ENCODE results near the gene CHN2.

CHN2 gene

GRCh38 chr7:29229066-29229465 is 34.5 kb downstream of the CHN2 start:
- Histone ChIP-seq H3K36me3 (ENCODE audit: control insufficient read depth, insufficient read depth, low read length) (no peaks in the 10 kb centered on the region), H3K4me2 (ENCODE audit: low read length) (no peak overlapping the region), H2BK15ac (replicated peaks; ENCODE audit: low read depth) (no peak overlapping the region), H2AK5ac (ENCODE audit: low read length) (no peak overlapping the region), H3K9ac (ENCODE audit: low read length) (no peak overlapping the region), H3K27me3 (ENCODE audit: insufficient read depth, low read length, poor library complexity) (no peaks in the 10 kb centered on the region), H3K23ac (ENCODE audit: low read length) (no peak overlapping the region), H3K79me1 (ENCODE audit: low read length) (no peaks in the 10 kb centered on the region), H3K4ac (ENCODE audit: low read depth, low read length) (no peak overlapping the region), H3K4me3 (ENCODE audit: low read length) (no peak overlapping the region), H2BK5ac (ENCODE audit: low read length) (no peak overlapping the region), H2BK120ac (ENCODE audit: low read depth, low read length) (no peak overlapping the region), H3K27ac (ENCODE audit: low read depth, low read length) (no peak overlapping the region), H4K5ac (ENCODE audit: low read length) (no peak overlapping the region), H3K56ac (ENCODE audit: low read length) (no peak overlapping the region), H3K79me2 (ENCODE audit: control insufficient read depth, insufficient read depth, low read length) (no peaks in the 10 kb centered on the region), H4K8ac (ENCODE audit: low read depth, low read length) (no peak overlapping the region), H3K4me1 (ENCODE audit: control insufficient read depth, low read depth, low read length) (peaks cover 2% of the 10 kb centered on the region), H3K18ac (ENCODE audit: low read length) (no peak overlapping the region)
- no peak for DNase-seq
- WGBS (ENCODE audit: extremely low coverage, insufficient coverage, low lambda C conversion rate): no CpG with 5 or more reads among the region's 2 CpGs

DNA sequence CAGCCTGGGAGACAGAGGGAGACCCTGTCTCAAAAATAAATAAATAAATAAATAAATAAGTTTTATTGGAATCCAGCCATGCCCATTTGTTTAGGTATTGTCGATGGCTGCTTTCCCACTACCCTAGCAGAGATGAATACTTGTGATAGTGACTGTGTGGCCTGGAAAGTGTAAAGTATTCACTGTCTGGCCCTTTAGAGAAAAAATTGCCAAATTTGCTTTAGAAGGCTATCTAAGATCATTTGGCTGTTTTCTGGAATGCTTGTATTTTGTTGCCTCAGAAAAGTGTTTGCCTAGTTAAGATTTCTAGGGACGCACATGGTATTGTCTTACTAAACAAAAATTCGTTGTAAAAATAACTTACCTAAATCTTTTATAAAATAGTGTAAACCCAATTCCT is 35.4 kb downstream of the CHN2 start:
- Histone ChIP-seq H3K23ac (ENCODE audit: low read length) (no peak overlapping the region), H3K18ac (ENCODE audit: low read length) (no peak overlapping the region), H3K4me1 (ENCODE audit: control insufficient read depth, low read depth, low read length) (peaks cover 2% of the 10 kb centered on the region), H3K79me1 (ENCODE audit: low read length) (no peaks in the 10 kb centered on the region), H3K4me2 (ENCODE audit: low read length) (no peak overlapping the region), H2BK15ac (replicated peaks; ENCODE audit: low read depth) (no peak overlapping the region), H3K4me3 (ENCODE audit: low read length) (no peak overlapping the region), H2AK5ac (ENCODE audit: low read length) (no peak overlapping the region), H3K56ac (ENCODE audit: low read length) (no peak overlapping the region), H2BK5ac (ENCODE audit: low read length) (no peak overlapping the region), H3K4ac (ENCODE audit: low read depth, low read length) (no peak overlapping the region), H3K36me3 (ENCODE audit: control insufficient read depth, insufficient read depth, low read length) (no peaks in the 10 kb centered on the region), H3K27me3 (ENCODE audit: insufficient read depth, low read length, poor library complexity) (no peaks in the 10 kb centered on the region), H3K9ac (ENCODE audit: low read length) (no peak overlapping the region), H4K8ac (ENCODE audit: low read depth, low read length) (no peak overlapping the region), H4K5ac (ENCODE audit: low read length) (no peak overlapping the region), H3K27ac (ENCODE audit: low read depth, low read length) (no peak overlapping the region), H2BK120ac (ENCODE audit: low read depth, low read length) (no peak overlapping the region), H3K79me2 (ENCODE audit: control insufficient read depth, insufficient read depth, low read length) (no peaks in the 10 kb centered on the region)
- no peak for DNase-seq
- no CpG with 5 or more reads among the region's 3 CpGs for WGBS (ENCODE audit: extremely low coverage, insufficient coverage, low lambda C conversion rate)

GRCh38 chr7:29230871-29231345 is 36.3 kb downstream of the CHN2 start:
- no peak overlapping the region for H4K8ac ChIP-seq (ENCODE audit: low read depth, low read length)
- H2BK120ac ChIP-seq (ENCODE audit: low read depth, low read length): no peak overlapping the region
- WGBS (ENCODE audit: extremely low coverage, insufficient coverage, low lambda C conversion rate): no CpG with 5 or more reads among the region's 6 CpGs
- no peak overlapping the region for H3K56ac ChIP-seq (ENCODE audit: low read length)
- H3K9ac ChIP-seq (ENCODE audit: low read length): no peak overlapping the region
- H3K27ac ChIP-seq (ENCODE audit: low read depth, low read length): no peak overlapping the region
- H2AK5ac ChIP-seq (ENCODE audit: low read length): no peak overlapping the region
- H3K4ac ChIP-seq (ENCODE audit: low read depth, low read length): no peak overlapping the region
- H3K4me1 ChIP-seq (ENCODE audit: control insufficient read depth, low read depth, low read length): no peaks in the 10 kb centered on the region
- no peaks in the 10 kb centered on the region for H3K36me3 ChIP-seq (ENCODE audit: control insufficient read depth, insufficient read depth, low read length)
- no peak for DNase-seq
- H3K79me1 ChIP-seq (ENCODE audit: low read length): no peaks in the 10 kb centered on the region
- no peak overlapping the region for H4K5ac ChIP-seq (ENCODE audit: low read length)
- H2BK15ac ChIP-seq (replicated peaks; ENCODE audit: low read depth): no peak overlapping the region
- H3K79me2 ChIP-seq (ENCODE audit: control insufficient read depth, insufficient read depth, low read length): no peaks in the 10 kb centered on the region
- no peak overlapping the region for H3K4me3 ChIP-seq (ENCODE audit: low read length)
- no peak overlapping the region for H3K23ac ChIP-seq (ENCODE audit: low read length)
- no peak overlapping the region for H2BK5ac ChIP-seq (ENCODE audit: low read length)
- no peak overlapping the region for H3K4me2 ChIP-seq (ENCODE audit: low read length)
- no peaks in the 10 kb centered on the region for H3K27me3 ChIP-seq (ENCODE audit: insufficient read depth, low read length, poor library complexity)
- H3K18ac ChIP-seq (ENCODE audit: low read length): no peak overlapping the region

DNA sequence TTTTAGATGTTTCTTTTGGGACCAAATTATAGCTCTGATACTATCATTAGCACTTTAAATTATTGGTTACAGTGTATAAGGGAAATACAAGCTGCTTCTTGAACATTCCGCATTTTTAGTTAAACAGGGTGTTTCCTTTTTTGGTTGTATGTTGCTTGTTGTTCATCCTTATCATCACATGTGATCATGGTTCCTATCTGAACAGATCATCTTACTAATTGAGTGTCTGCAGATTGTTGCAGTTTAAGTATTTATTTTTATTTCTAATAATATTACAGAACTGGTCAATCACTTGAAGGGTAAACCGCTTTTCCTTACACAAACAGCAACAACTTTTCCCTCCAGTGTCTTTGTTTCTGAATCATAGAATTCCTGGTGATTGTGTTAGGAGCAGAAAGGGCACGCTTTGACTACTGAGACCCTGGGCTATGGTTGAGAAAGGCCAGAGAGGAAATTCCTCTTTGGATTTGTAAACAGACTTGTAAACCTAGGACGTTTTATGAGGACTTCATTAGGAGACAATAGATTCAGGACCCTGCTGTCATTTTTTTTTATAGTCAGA is 37.2 kb downstream of the CHN2 start:
- Histone ChIP-seq H3K27me3 (ENCODE audit: insufficient read depth, low read length, poor library complexity) (no peaks in the 10 kb centered on the region), H3K18ac (ENCODE audit: low read length) (no peak overlapping the region), H3K27ac (ENCODE audit: low read depth, low read length) (no peak overlapping the region), H3K4me2 (ENCODE audit: low read length) (no peak overlapping the region), H2BK120ac (ENCODE audit: low read depth, low read length) (no peak overlapping the region), H3K4me1 (ENCODE audit: control insufficient read depth, low read depth, low read length) (no peaks in the 10 kb centered on the region), H3K79me2 (ENCODE audit: control insufficient read depth, insufficient read depth, low read length) (no peaks in the 10 kb centered on the region), H3K79me1 (ENCODE audit: low read length) (no peaks in the 10 kb centered on the region), H3K23ac (ENCODE audit: low read length) (no peak overlapping the region), H2BK5ac (ENCODE audit: low read length) (no peak overlapping the region), H3K56ac (ENCODE audit: low read length) (no peak overlapping the region), H2BK15ac (replicated peaks; ENCODE audit: low read depth) (no peak overlapping the region), H4K5ac (ENCODE audit: low read length) (no peak overlapping the region), H3K36me3 (ENCODE audit: control insufficient read depth, insufficient read depth, low read length) (no peaks in the 10 kb centered on the region), H3K4me3 (ENCODE audit: low read length) (no peak overlapping the region), H4K8ac (ENCODE audit: low read depth, low read length) (no peak overlapping the region), H2AK5ac (ENCODE audit: low read length) (no peak overlapping the region), H3K4ac (ENCODE audit: low read depth, low read length) (no peak overlapping the region), H3K9ac (ENCODE audit: low read length) (no peak overlapping the region)
- DNase-seq: no peak
- WGBS (ENCODE audit: extremely low coverage, insufficient coverage, low lambda C conversion rate): no CpG with 5 or more reads among the region's 4 CpGs

DNA sequence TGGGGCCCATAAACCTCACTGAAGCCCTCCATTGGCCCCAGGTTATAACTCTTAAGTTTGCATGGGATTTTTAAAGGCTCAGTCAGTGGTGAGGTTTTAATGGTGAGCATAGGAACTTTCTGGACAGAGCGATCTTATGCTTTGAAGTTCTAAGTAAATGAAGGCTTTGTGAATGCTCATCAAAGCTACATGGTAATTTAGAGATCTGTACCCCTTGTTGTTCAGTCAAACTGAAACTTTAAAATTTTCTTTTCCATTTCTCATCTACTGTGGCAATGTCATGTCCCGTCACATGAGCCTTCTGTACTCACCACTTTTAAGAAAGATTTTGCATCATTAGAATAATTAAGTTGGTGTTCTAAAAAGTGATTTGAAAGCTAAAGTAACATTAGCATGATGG is 39.9 kb downstream of the CHN2 start:
- no peak overlapping the region for H3K23ac ChIP-seq (ENCODE audit: low read length)
- H3K27ac ChIP-seq (ENCODE audit: low read depth, low read length): no peak overlapping the region
- WGBS (ENCODE audit: extremely low coverage, insufficient coverage, low lambda C conversion rate): no CpG with 5 or more reads among the region's 2 CpGs
- no peak overlapping the region for H2AK5ac ChIP-seq (ENCODE audit: low read length)
- no peaks in the 10 kb centered on the region for H3K27me3 ChIP-seq (ENCODE audit: insufficient read depth, low read length, poor library complexity)
- no peak overlapping the region for H3K4ac ChIP-seq (ENCODE audit: low read depth, low read length)
- H2BK15ac ChIP-seq (replicated peaks; ENCODE audit: low read depth): no peak overlapping the region
- H3K4me1 ChIP-seq (ENCODE audit: control insufficient read depth, low read depth, low read length): no peaks in the 10 kb centered on the region
- no peak overlapping the region for H4K8ac ChIP-seq (ENCODE audit: low read depth, low read length)
- no peak overlapping the region for H2BK5ac ChIP-seq (ENCODE audit: low read length)
- H3K56ac ChIP-seq (ENCODE audit: low read length): no peak overlapping the region
- H3K79me1 ChIP-seq (ENCODE audit: low read length): no peaks in the 10 kb centered on the region
- no peak for DNase-seq
- H4K5ac ChIP-seq (ENCODE audit: low read length): no peak overlapping the region
- no peaks in the 10 kb centered on the region for H3K79me2 ChIP-seq (ENCODE audit: control insufficient read depth, insufficient read depth, low read length)
- H3K18ac ChIP-seq (ENCODE audit: low read length): no peak overlapping the region
- no peak overlapping the region for H3K9ac ChIP-seq (ENCODE audit: low read length)
- no peaks in the 10 kb centered on the region for H3K36me3 ChIP-seq (ENCODE audit: control insufficient read depth, insufficient read depth, low read length)
- no peak overlapping the region for H3K4me2 ChIP-seq (ENCODE audit: low read length)
- H2BK120ac ChIP-seq (ENCODE audit: low read depth, low read length): no peak overlapping the region
- no peak overlapping the region for H3K4me3 ChIP-seq (ENCODE audit: low read length)

DNA sequence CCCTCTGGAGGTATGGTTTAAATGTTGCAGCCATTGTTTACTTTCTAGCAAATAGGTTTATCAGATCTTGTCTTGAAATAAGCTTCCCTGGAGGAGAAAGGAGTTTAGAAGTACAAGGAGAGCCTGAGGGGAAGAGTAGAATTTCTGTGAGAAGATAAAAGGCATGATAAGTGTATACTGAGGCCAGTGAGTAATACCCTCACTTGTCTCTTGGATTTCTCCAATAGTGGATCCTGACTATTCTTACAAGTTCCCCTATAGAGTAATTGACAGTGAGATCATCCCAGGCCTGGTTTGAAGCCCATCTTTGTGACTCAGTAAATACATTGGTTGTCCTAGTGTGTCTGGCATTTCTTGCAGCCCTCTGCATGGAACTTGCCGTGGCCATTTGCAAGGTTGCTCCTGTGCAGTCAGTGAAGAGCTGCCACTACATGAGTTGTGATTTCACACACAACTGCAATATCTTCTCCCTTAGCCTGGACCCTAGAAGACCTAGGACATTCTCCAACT is 41.6 kb downstream of the CHN2 start:
- H3K4ac ChIP-seq (ENCODE audit: low read depth, low read length): no peak overlapping the region
- no peak overlapping the region for H2BK120ac ChIP-seq (ENCODE audit: low read depth, low read length)
- H4K8ac ChIP-seq (ENCODE audit: low read depth, low read length): no peak overlapping the region
- no peak overlapping the region for H3K4me2 ChIP-seq (ENCODE audit: low read length)
- H3K18ac ChIP-seq (ENCODE audit: low read length): no peak overlapping the region
- no peak for DNase-seq
- H2AK5ac ChIP-seq (ENCODE audit: low read length): no peak overlapping the region
- H2BK15ac ChIP-seq (replicated peaks; ENCODE audit: low read depth): no peak overlapping the region
- no peak overlapping the region for H3K27ac ChIP-seq (ENCODE audit: low read depth, low read length)
- H3K9ac ChIP-seq (ENCODE audit: low read length): no peak overlapping the region
- H3K23ac ChIP-seq (ENCODE audit: low read length): no peak overlapping the region
- H3K79me1 ChIP-seq (ENCODE audit: low read length): no peaks in the 10 kb centered on the region
- H3K56ac ChIP-seq (ENCODE audit: low read length): no peak overlapping the region
- no peaks in the 10 kb centered on the region for H3K27me3 ChIP-seq (ENCODE audit: insufficient read depth, low read length, poor library complexity)
- no peak overlapping the region for H2BK5ac ChIP-seq (ENCODE audit: low read length)
- H4K5ac ChIP-seq (ENCODE audit: low read length): no peak overlapping the region
- no peaks in the 10 kb centered on the region for H3K79me2 ChIP-seq (ENCODE audit: control insufficient read depth, insufficient read depth, low read length)
- no CpG with 5 or more reads among the region's 1 CpG for WGBS (ENCODE audit: extremely low coverage, insufficient coverage, low lambda C conversion rate)
- H3K36me3 ChIP-seq (ENCODE audit: control insufficient read depth, insufficient read depth, low read length): no peaks in the 10 kb centered on the region
- H3K4me1 ChIP-seq (ENCODE audit: control insufficient read depth, low read depth, low read length): no peaks in the 10 kb centered on the region
- H3K4me3 ChIP-seq (ENCODE audit: low read length): no peak overlapping the region

All from mesendoderm (in vitro differentiated cells).